PC-9 (cell line): Measurements from ENCODE around the gene VAV3. TPM values are rescaled to one million over a fixed set of nuclear protein-coding genes. Genes with fewer than 3 reads are reported as not detected.

Experiments used
- BruUV-seq: library from RNA; stranded (reverse); fragments of 400-500 nt; replicated peaks from 2 replicates; lab custom pipeline; 2021; lab: Mats Ljungman, UMichigan
- CTCF ChIA-PET: fragments of 300-600 bp; sonication (Branson Sonifier 250); formaldehyde crosslinking; loops from one replicate; lab custom pipeline; 2022; ENCODE audit warnings: antibody characterized with exemption; lab: Charles Lee
- POLR2A ChIA-PET: fragments of 300-600 bp; sonication (Branson Sonifier 250); formaldehyde crosslinking; loops from one replicate; lab custom pipeline; 2022; ENCODE audit warnings: antibody characterized with exemption; ENCODE audit not compliant: unreplicated experiment; lab: Charles Lee
- DNase-seq, 2 experiments: peaks; one replicate each; pipeline versions ENCODE4 v3.0.0 to v3.0.0-alpha.2; 2015 to 2022; ENCODE audit warnings: mixed read lengths in 1 of 2
- H2AFZ ChIP-seq: fragments of 200-600 bp; sonication (generic); 2 replicates; pipeline ENCODE4 v1.8.1; 2017; ENCODE audit warnings: antibody characterized with exemption
- H3F3A ChIP-seq: fragments of 200-600 bp; sonication (generic); 2 replicates; pipeline ENCODE4 v1.8.1; 2017; ENCODE audit warnings: antibody characterized with exemption, mild to moderate bottlenecking, low read depth; ENCODE audit not compliant: insufficient read depth
- H3K27ac ChIP-seq: fragments of 200-600 bp; sonication (generic); 2 replicates; pipeline ENCODE4 v1.6.1; 2016; ENCODE audit warnings: mixed run types
- H3K27me3 ChIP-seq: fragments of 200-600 bp; sonication (generic); 2 replicates; pipeline ENCODE4 v1.6.1; 2016; ENCODE audit warnings: low read depth, mixed run types; ENCODE audit not compliant: insufficient read depth
- H3K36me3 ChIP-seq: fragments of 200-600 bp; sonication (generic); 2 replicates; pipeline ENCODE4 v1.6.1; 2016; ENCODE audit warnings: low read depth, mixed run types
- H3K4me1 ChIP-seq: fragments of 200-600 bp; sonication (generic); replicated peaks from 2 replicates; pipeline ENCODE4 v1.6.1; 2016; ENCODE audit warnings: mixed run types; ENCODE audit not compliant: insufficient read depth
- H3K4me2 ChIP-seq: fragments of 200-600 bp; sonication (generic); 2 replicates; pipeline ENCODE4 v1.6.1; 2017; ENCODE audit warnings: mixed run types
- H3K4me3 ChIP-seq: fragments of 200-600 bp; sonication (generic); 2 replicates; pipeline ENCODE4 v1.6.1; 2016; ENCODE audit warnings: mixed run types
- H3K79me2 ChIP-seq: fragments of 200-600 bp; sonication (generic); 2 replicates; pipeline ENCODE4 v1.6.1; 2017; ENCODE audit warnings: low read depth, mixed run types
- H3K9me2 ChIP-seq: fragments of 200-600 bp; sonication (generic); 2 replicates; pipeline ENCODE4 v1.8.1; 2017; ENCODE audit warnings: mild to moderate bottlenecking; ENCODE audit not compliant: insufficient read depth
- H3K9me3 ChIP-seq: fragments of 200-600 bp; sonication (generic); 2 replicates; pipeline ENCODE4 v1.8.1; 2016; ENCODE audit warnings: low read depth; ENCODE audit not compliant: insufficient read depth
- H4K20me1 ChIP-seq: fragments of 200-600 bp; sonication (generic); 2 replicates; pipeline ENCODE4 v1.8.1; 2017; ENCODE audit not compliant: insufficient read depth
- EZH2 ChIP-seq: fragments of 200-600 bp; sonication (generic); IDR thresholded peaks from 2 replicates; pipeline ENCODE4 v1.8.0; 2017; ENCODE audit warnings: antibody characterized with exemption, low read depth
- intact Hi-C: fragments of 100-400 bp; cut with micrococcal nuclease; formaldehyde crosslinking; loops from one replicate; pipeline ENCODE4 v1.10.0; 2022; ENCODE audit not compliant: unreplicated experiment
- total RNA-seq: library from RNA; stranded (reverse); gene quantifications from 2 replicates; pipeline ENCODE4 v1.2.3, GENCODE V29; 2021
- TF ChIP-seq, protein P1 (sequence below): fragments of 200-600 bp; sonication (generic); conservative IDR thresholded peaks from 2 replicates; pipeline ENCODE4 v1.6.1; 2017; ENCODE audit warnings: mixed run types, antibody characterized with exemption, mild to moderate bottlenecking, moderate library complexity

Gene VAV3
- total RNA-seq, 1 experiment from 2014 or later = 1.7 TPM

DNA sequence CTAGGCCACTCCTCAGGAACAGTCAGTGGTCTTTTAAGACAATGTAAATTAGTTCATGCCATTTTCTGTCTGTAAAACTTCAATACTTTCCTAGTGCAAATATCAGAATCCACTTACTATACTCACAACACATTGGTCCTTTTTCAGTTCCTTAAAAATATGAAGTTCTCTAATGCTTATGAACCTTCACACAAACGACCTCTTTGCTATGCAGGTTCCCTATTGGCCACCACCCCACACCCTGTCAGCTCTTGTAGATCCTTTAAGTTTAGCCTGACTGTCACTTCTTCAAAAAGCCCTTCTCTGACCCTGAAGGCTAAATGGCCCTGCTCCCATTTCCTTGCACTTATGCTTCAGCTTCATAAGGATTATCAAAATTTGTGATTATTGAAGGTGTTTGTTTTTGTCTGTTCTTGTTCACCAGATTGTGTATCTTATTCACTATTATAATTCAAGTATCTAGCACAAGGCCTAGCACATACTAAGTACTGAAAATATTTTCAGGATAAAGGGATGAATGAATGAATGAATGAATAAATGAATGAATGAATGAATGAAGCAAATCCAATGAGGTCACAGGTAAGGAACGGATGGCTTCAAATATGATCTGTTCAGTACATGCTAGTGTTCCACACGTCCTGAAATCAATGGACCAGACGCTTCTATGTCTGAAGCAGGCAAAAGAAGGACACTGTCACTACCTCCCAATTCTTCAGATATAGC is 373.9 kb downstream of the VAV3 start:
- CTCF ChIA-PET = no interaction called here

DNA sequence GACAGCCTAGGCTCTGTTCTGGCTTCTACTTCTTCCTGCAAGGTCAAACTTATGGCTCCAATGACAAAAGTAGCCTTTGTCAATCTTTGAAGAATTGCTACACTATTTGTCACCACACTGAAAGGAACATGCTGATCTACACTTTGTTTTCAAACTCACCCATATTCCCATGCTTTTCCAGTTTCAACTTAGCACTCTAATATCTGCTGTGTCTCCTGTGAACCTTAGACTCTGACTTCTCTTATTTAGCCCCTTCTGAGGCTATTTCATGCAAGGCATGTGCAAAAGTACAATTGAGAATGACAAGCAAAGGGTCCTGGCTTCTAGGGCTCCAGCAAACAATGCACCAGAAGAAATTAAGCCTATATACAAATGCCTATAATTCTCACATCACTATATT is 374.9 kb downstream of the VAV3 start:
- Histone ChIP-seq H3K9me3 (no peaks in the 10 kb centered on the region), H3K27me3 (no peaks in the 10 kb centered on the region), H3K27ac (no peak overlapping the region), H3K9me2 (no peaks in the 10 kb centered on the region; the same call in 1 of the 2 replicates), H3K4me1 (peaks cover 32% of the 10 kb centered on the region), H3K79me2 (no peaks in the 10 kb centered on the region), H3F3A (peaks cover 28% of the 10 kb centered on the region), H3K4me2 (no peak overlapping the region), H3K36me3 (no peaks in the 10 kb centered on the region), H2AFZ (no peak overlapping the region), H3K4me3 (no peak overlapping the region), H4K20me1 (no peaks in the 10 kb centered on the region)
- BruUV-seq = no TSS peak
- ChIA-PET POLR2A (no interaction called here), CTCF (no interaction called here)
- DNase-seq = no peak
- TF ChIP-seq EZH2 = no peak
- TF ChIP-seq, protein P1, sequence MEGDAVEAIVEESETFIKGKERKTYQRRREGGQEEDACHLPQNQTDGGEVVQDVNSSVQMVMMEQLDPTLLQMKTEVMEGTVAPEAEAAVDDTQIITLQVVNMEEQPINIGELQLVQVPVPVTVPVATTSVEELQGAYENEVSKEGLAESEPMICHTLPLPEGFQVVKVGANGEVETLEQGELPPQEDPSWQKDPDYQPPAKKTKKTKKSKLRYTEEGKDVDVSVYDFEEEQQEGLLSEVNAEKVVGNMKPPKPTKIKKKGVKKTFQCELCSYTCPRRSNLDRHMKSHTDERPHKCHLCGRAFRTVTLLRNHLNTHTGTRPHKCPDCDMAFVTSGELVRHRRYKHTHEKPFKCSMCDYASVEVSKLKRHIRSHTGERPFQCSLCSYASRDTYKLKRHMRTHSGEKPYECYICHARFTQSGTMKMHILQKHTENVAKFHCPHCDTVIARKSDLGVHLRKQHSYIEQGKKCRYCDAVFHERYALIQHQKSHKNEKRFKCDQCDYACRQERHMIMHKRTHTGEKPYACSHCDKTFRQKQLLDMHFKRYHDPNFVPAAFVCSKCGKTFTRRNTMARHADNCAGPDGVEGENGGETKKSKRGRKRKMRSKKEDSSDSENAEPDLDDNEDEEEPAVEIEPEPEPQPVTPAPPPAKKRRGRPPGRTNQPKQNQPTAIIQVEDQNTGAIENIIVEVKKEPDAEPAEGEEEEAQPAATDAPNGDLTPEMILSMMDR = no peak
- intact Hi-C loops = no loop called here

More for the DNA sequence above, 373.9 kb downstream of the VAV3 start:
- intact Hi-C loops = no loop called here
- POLR2A ChIA-PET = no interaction called here
- H3K4me1 ChIP-seq = peaks cover 38% of the 10 kb centered on the region
- no peak for DNase-seq
- TF ChIP-seq, protein P1 = no peak
- TF ChIP-seq EZH2 = no peak
- H3K9me2 ChIP-seq = no peaks in the 10 kb centered on the region; the same call in 1 of the 2 replicates
- H3K4me3 ChIP-seq = no peak overlapping the region
- H3K27ac ChIP-seq = no peak overlapping the region
- no peaks in the 10 kb centered on the region for H3K79me2 ChIP-seq
- H3K9me3 ChIP-seq = no peaks in the 10 kb centered on the region
- no TSS peak for BruUV-seq
- no peak overlapping the region for H3K4me2 ChIP-seq
- no peaks in the 10 kb centered on the region for H3K27me3 ChIP-seq
- H4K20me1 ChIP-seq = no peaks in the 10 kb centered on the region
- peaks cover 29% of the 10 kb centered on the region for H3F3A ChIP-seq
- no peak overlapping the region for H2AFZ ChIP-seq
- H3K36me3 ChIP-seq = no peaks in the 10 kb centered on the region

DNA sequence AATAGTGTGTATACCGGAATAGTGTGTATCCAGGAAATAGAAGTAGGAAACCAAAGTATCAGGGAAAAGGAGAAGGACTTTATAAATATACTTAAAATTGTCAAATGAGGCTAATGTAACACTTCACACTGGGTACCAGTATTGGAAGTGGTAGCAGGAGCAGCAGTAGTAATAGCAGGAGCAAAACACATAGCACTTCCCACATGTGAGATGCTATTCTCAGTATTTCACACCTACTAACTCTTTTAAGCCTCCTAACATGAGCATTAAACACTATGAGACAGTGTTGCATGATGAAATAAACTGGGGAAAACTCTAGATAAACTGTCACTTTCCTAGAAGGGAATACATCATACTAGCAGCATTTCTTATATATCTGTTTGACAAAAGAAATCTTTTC is 376.7 kb downstream of the VAV3 start:
- CTCF ChIA-PET = no interaction called here
- Histone ChIP-seq H2AFZ (no peak overlapping the region), H3K4me1 (peaks cover 14% of the 10 kb centered on the region), H3K79me2 (no peaks in the 10 kb centered on the region), H3K27me3 (no peaks in the 10 kb centered on the region), H3K27ac (no peak overlapping the region), H3F3A (peaks cover 10% of the 10 kb centered on the region), H3K9me3 (no peaks in the 10 kb centered on the region), H3K4me3 (no peak overlapping the region), H3K36me3 (no peaks in the 10 kb centered on the region), H4K20me1 (no peaks in the 10 kb centered on the region), H3K4me2 (no peak overlapping the region), H3K9me2 (peaks cover 3% of the 10 kb centered on the region; the same call in 1 of the 2 replicates)
- DNase-seq = no peak
- TF ChIP-seq, protein P1 = no peak
- no peak for TF ChIP-seq EZH2
- no TSS peak for BruUV-seq
- POLR2A ChIA-PET = no interaction called here
- intact Hi-C loops = no loop called here
